Caco-2 (cell line): ENCODE measurements around the gene TIGD4. TPM values are rescaled to one million over a fixed set of nuclear protein-coding genes. Genes with fewer than 3 reads are reported as not detected.
A peak's percentile ranks its signal among the peaks of the same experiment; 100 is the strongest.

Source experiments
- BruUV-seq: library from RNA; stranded (reverse); fragments of 400-500 nt; replicated peaks from 2 replicates; lab custom pipeline; 2021; lab: Mats Ljungman, UMichigan
- CTCF ChIA-PET: fragments of 300-600 bp; sonication (Branson Sonifier 250); formaldehyde crosslinking; loops from one replicate; lab custom pipeline; 2022; ENCODE audit warnings: antibody characterized with exemption; lab: Charles Lee
- POLR2A ChIA-PET: fragments of 300-600 bp; sonication (Branson Sonifier 250); formaldehyde crosslinking; loops from one replicate; lab custom pipeline; 2022; ENCODE audit warnings: antibody characterized with exemption; lab: Charles Lee
- DNase-seq, 2 experiments: peaks; one replicate each; pipeline versions ENCODE4 v3.0.0 to v3.0.0-alpha.2; 2020 to 2022
- H3K27me3 ChIP-seq: replicated peaks from 2 replicates; pipeline ENCODE4 v1.6.0; 2011; ENCODE audit warnings: low read length; ENCODE audit not compliant: control insufficient read depth, insufficient read depth
- H3K36me3 ChIP-seq: 2 replicates; pipeline ENCODE4 v1.5.1; 2011; ENCODE audit warnings: low read length; ENCODE audit not compliant: control insufficient read depth, insufficient read depth
- H3K4me1 ChIP-seq: fragments of 250-450 bp; sonication (Bioruptor Pico); 2 replicates; pipeline ENCODE4 v1.5.1; 2020; ENCODE audit warnings: mild to moderate bottlenecking
- H3K4me3 ChIP-seq: 2 replicates; pipeline ENCODE4 v1.5.1; 2011; ENCODE audit warnings: low read depth, mild to moderate bottlenecking, control low read depth, low read length
- H3K9me3 ChIP-seq: fragments of 250-450 bp; sonication (Bioruptor Pico); 2 replicates; pipeline ENCODE4 v1.5.1; 2020; ENCODE audit warnings: mild to moderate bottlenecking, moderate library complexity
- H3K27ac Mint-ChIP-seq: one replicate; pipeline ENCODE4 v1.8.0; 2022; ENCODE audit warnings: mixed read lengths; ENCODE audit not compliant: unreplicated experiment
- H3K27me3 Mint-ChIP-seq: one replicate; pipeline ENCODE4 v1.8.0; 2022; ENCODE audit warnings: mixed read lengths; ENCODE audit not compliant: insufficient read depth, unreplicated experiment
- H3K36me3 Mint-ChIP-seq: one replicate; pipeline ENCODE4 v1.8.0; 2022; ENCODE audit warnings: mild to moderate bottlenecking, mixed read lengths; ENCODE audit not compliant: insufficient read depth, unreplicated experiment
- H3K4me1 Mint-ChIP-seq: one replicate; pipeline ENCODE4 v1.8.0; 2022; ENCODE audit warnings: low read depth, mixed read lengths; ENCODE audit not compliant: unreplicated experiment
- H3K4me3 Mint-ChIP-seq: one replicate; pipeline ENCODE4 v1.8.0; 2022; ENCODE audit warnings: mild to moderate bottlenecking, moderate library complexity, mixed read lengths; ENCODE audit not compliant: unreplicated experiment
- H3K9me3 Mint-ChIP-seq: one replicate; pipeline ENCODE4 v1.8.0; 2022; ENCODE audit warnings: mixed read lengths; ENCODE audit not compliant: unreplicated experiment
- intact Hi-C: fragments of 100-400 bp; cut with micrococcal nuclease; formaldehyde crosslinking; loops from one replicate; pipeline ENCODE4 v1.10.0; 2022; ENCODE audit not compliant: unreplicated experiment
- total RNA-seq: library from RNA; stranded (reverse); gene quantifications from 2 replicates; pipeline ENCODE4 v1.2.3, GENCODE V29; 2022
- TF ChIP-seq, protein P1 (sequence below), 2 experiments: fragments of 200-600 bp in 1 of 2; IDR thresholded peaks; 1 replicate in 1 of 2; 2 replicates in 1 of 2; pipeline versions ENCODE4 v1.5.1 to v1.8.0; 2011 to 2022; ENCODE audit warnings: antibody characterized with exemption in 1 of 2, control low read depth in 1 of 2, inconsistent platforms in 1 of 2, low read depth in 1 of 2, low read length in 1 of 2, mild to moderate bottlenecking in 1 of 2, moderate library complexity in 1 of 2; ENCODE audit not compliant: insufficient read depth in 1 of 2, severe bottlenecking in 1 of 2, unreplicated experiment in 1 of 2

TIGD4 gene
- total RNA-seq, 1 experiment from 2014 or later = 1.0 TPM

DNA sequence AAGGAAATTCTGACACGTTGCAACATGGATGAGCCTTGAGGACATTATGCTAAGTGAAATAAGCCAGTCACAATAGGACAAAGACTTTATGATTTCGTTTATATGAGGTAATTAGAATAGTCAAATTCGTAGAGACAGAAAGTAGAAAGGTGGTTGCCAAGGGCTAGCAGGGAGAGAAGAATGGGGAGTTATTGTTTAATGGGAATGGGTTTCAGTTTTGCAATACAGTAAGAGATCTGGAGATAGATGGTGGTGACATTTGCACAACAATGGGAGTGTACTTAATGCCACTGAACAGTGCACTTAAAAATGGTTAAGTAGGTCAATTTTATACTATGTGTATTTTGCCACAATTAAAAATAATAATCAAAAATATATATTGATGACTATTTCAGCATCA lies 56.3 kb downstream of the TIGD4 start:
- intact Hi-C loops = no loop called here
- CTCF ChIA-PET = no interaction called here

DNA sequence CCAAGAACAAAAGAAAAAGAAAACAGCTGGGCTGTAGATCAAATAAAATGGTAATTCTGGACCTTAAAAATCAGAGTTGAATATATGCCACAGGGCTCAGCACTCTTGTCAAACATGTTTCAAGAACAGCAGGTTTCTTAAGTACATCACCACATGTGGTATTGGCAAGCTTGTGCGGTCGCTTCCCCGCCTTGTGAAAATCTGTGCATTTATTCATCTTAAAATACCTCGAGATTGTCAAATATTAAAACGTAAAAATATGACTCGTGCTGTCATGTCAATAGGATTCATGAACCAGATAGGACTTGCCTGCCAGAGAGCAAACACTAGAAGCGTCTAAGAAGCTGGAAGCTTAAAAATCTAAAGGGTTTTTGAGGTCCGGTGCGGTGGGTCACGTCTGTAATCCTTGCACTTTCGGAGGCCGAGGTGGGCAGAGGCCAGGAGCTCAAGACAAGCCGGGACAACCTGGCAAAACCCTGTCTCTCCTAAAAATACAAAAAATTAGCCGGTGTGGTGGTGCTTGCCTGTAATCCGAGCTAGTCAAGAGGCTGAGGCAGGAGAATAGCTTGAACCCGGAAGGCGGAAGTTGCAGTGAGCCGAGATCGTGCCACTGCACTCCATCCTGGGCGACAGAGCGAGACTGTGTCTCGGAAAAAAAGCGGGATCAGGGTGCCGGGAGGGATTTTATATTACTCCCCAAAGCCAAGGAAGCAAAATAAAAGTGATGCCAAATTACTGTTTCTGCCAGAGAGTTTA lies 59.6 kb downstream of the TIGD4 start:
- TF ChIP-seq, protein P1, sequence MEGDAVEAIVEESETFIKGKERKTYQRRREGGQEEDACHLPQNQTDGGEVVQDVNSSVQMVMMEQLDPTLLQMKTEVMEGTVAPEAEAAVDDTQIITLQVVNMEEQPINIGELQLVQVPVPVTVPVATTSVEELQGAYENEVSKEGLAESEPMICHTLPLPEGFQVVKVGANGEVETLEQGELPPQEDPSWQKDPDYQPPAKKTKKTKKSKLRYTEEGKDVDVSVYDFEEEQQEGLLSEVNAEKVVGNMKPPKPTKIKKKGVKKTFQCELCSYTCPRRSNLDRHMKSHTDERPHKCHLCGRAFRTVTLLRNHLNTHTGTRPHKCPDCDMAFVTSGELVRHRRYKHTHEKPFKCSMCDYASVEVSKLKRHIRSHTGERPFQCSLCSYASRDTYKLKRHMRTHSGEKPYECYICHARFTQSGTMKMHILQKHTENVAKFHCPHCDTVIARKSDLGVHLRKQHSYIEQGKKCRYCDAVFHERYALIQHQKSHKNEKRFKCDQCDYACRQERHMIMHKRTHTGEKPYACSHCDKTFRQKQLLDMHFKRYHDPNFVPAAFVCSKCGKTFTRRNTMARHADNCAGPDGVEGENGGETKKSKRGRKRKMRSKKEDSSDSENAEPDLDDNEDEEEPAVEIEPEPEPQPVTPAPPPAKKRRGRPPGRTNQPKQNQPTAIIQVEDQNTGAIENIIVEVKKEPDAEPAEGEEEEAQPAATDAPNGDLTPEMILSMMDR (IDR thresholded peaks at IDR 0.05; ENCODE audit: insufficient read depth in 1 of 2, low read depth in 1 of 2, low read length in 1 of 2, severe bottlenecking in 1 of 2, unreplicated experiment in 1 of 2) = no peak
- Histone ChIP-seq H3K4me1 (peaks cover 26% of the 10 kb centered on the region), H3K9me3 (no peaks in the 10 kb centered on the region), H3K36me3 (no peaks in the 10 kb centered on the region), H3K4me3 (no peak overlapping the region), H3K27me3 (no peaks in the 10 kb centered on the region)
- Mint-ChIP-seq H3K27me3 (no peaks in the 10 kb centered on the region), H3K4me3 (no peak overlapping the region), H3K27ac (peak overlapping the region; percentile 2), H3K9me3 (peaks cover 6% of the 10 kb centered on the region), H3K4me1 (peaks cover 16% of the 10 kb centered on the region), H3K36me3 (no peaks in the 10 kb centered on the region)
- ChIA-PET CTCF (no interaction called here), POLR2A (no interaction called here)
- no TSS peak for BruUV-seq
- DNase-seq = no peak
- intact Hi-C loops = no loop called here

More for the DNA sequence above, 56.3 kb downstream of the TIGD4 start:
- H3K27ac Mint-ChIP-seq = no peak overlapping the region
- no TSS peak for BruUV-seq
- no peaks in the 10 kb centered on the region for H3K9me3 ChIP-seq
- H3K9me3 Mint-ChIP-seq = no peaks in the 10 kb centered on the region
- POLR2A ChIA-PET = no interaction called here
- TF ChIP-seq, protein P1 (IDR thresholded peaks at IDR 0.05; ENCODE audit: insufficient read depth in 1 of 2, low read depth in 1 of 2, low read length in 1 of 2, severe bottlenecking in 1 of 2, unreplicated experiment in 1 of 2) = no peak
- no peaks in the 10 kb centered on the region for H3K36me3 Mint-ChIP-seq
- H3K27me3 ChIP-seq = no peaks in the 10 kb centered on the region
- no peak overlapping the region for H3K4me3 ChIP-seq
- H3K36me3 ChIP-seq = no peaks in the 10 kb centered on the region
- H3K4me3 Mint-ChIP-seq = no peak overlapping the region
- no peaks in the 10 kb centered on the region for H3K27me3 Mint-ChIP-seq
- DNase-seq = no peak
- H3K4me1 Mint-ChIP-seq = peaks cover 16% of the 10 kb centered on the region
- peaks cover 26% of the 10 kb centered on the region for H3K4me1 ChIP-seq

Other genes with a start within 250 kb of the TIGD4 start
- gene FBXW7, start 243.6 kb downstream of the TIGD4 start, total RNA-seq = 34.1 and 36.1 TPM in 2 replicates
- 2.6 and 4.6 TPM in 2 replicates for gene TMEM154, start 99.7 kb downstream of the TIGD4 start, total RNA-seq
- gene ARFIP1, start 224 bp upstream of the TIGD4 start, total RNA-seq = 26.9 and 31.9 TPM in 2 replicates
- 1.4 and 1.5 TPM in 2 replicates for gene FHDC1, start 156.6 kb upstream of the TIGD4 start, total RNA-seq